IMR-90 (cell line): Measurements from ENCODE around the gene RERE. TPM values are rescaled to one million over a fixed set of nuclear protein-coding genes. Genes with fewer than 3 reads are reported as not detected.

ENCODE experiments used
- MAFK ChIP-seq: IDR thresholded peaks from 2 replicates; pipeline ENCODE4 v1.6.1; 2012; ENCODE audit warnings: low read depth, low read length, improper control_type of control experiment
- POLR2A ChIP-seq: IDR thresholded peaks from 2 replicates; pipeline ENCODE4 v1.6.1; 2012; ENCODE audit warnings: mild to moderate bottlenecking, low read depth, low read length
- polyA plus RNA-seq, 3 experiments: library from polyadenylated mRNA; depleted of rRNA; stranded (reverse); fragments of >200 nt; gene quantifications; 2 replicates each; pipeline ENCODE4 v1.2.3, GENCODE V29; 2012; ENCODE audit warnings: low replicate concordance in 1 of 3
- total RNA-seq: library from RNA; depleted of rRNA; stranded (reverse); fragments of >200 nt; gene quantifications from 2 replicates; pipeline ENCODE4 v1.2.3, GENCODE V29; 2012
- TF ChIP-seq, protein P1 (sequence below): conservative IDR thresholded peaks from 2 replicates; pipeline ENCODE4 v1.5.1; 2012; ENCODE audit warnings: mild to moderate bottlenecking, low read depth, low read length, improper control_type of control experiment

The RERE gene
- total and polyA plus RNA-seq, 2 of the 4 experiments (the other 2 are of a cell fraction): 11.5 to 25.1 TPM

DNA sequence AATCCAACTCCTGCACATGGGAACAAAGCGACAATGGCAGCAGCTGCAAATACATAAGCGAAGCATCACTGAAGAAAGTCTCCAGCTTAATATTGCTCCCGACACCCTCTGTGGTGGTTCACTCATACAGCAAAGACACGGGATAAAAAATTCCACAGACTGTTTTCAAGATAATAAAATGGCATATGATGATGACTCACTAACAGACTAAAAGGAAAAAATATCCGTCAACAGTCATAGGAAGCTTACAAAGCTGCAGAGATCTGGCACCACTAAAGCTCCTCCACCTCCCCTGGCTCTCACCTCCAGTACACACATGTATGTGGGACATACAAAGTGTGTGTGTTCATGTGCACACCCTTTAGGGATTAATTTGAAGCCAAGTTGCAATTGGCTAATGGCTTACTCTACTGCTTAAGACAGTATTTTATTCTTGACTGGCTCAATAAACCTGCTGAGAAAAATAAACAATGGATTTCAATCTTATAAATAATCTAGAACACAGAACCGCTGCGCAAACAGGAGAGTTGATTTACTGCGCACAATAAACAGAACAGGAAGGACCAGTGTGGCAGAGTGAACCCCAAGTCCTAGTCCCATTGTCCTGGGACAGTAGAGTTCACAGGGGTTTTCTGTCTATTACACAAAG, 405.1 kb downstream of the RERE start (continued):
- TF ChIP-seq, protein P1, sequence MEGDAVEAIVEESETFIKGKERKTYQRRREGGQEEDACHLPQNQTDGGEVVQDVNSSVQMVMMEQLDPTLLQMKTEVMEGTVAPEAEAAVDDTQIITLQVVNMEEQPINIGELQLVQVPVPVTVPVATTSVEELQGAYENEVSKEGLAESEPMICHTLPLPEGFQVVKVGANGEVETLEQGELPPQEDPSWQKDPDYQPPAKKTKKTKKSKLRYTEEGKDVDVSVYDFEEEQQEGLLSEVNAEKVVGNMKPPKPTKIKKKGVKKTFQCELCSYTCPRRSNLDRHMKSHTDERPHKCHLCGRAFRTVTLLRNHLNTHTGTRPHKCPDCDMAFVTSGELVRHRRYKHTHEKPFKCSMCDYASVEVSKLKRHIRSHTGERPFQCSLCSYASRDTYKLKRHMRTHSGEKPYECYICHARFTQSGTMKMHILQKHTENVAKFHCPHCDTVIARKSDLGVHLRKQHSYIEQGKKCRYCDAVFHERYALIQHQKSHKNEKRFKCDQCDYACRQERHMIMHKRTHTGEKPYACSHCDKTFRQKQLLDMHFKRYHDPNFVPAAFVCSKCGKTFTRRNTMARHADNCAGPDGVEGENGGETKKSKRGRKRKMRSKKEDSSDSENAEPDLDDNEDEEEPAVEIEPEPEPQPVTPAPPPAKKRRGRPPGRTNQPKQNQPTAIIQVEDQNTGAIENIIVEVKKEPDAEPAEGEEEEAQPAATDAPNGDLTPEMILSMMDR: 0 out of 2 replicates have a peak, but pooled peaks have one; percentile 21
- TF ChIP-seq MAFK: no peak
- TF ChIP-seq POLR2A: no peak
